GM12878 (cell line): Measurements from ENCODE around the gene HOXD9. TPM values are rescaled to one million over a fixed set of nuclear protein-coding genes. Genes with fewer than 3 reads are reported as not detected.

Source experiments
- ATAC-seq: fragments of 200-7000 bp; cut with Tn5 transposase; 3 replicates; pipeline ENCODE4 v1.9.1; 2020; ENCODE audit warnings: mild to moderate bottlenecking, moderate library complexity
- BruUV-seq: library from RNA; stranded (reverse); fragments of 400-500 nt; replicated peaks from 2 replicates; lab custom pipeline; 2021; lab: Mats Ljungman, UMichigan
- CTCF ChIA-PET: fragments of 300-600 bp; sonication (Branson Sonifier 250); formaldehyde crosslinking; extraction: SDS; loops from one replicate; lab custom pipeline; 2021; ENCODE audit warnings: inconsistent platforms; lab: Yijun Ruan, JAX
- POLR2A ChIA-PET: fragments of 350-600 bp; formaldehyde crosslinking; extraction: SDS; loops from one replicate; lab custom pipeline; 2021; ENCODE audit warnings: inconsistent platforms; lab: Charles Lee
- RAD21 ChIA-PET: fragments of 300-600 bp; sonication (Branson Sonifier 250); formaldehyde crosslinking; loops from one replicate; lab custom pipeline; 2023; ENCODE audit warnings: antibody characterized with exemption; ENCODE audit not compliant: unreplicated experiment; lab: Charles Lee
- SMC1A ChIA-PET: fragments of 300-600 bp; sonication (Branson Sonifier 250); formaldehyde crosslinking; loops from one replicate; lab custom pipeline; 2023; ENCODE audit not compliant: unreplicated experiment, uncharacterized antibody; lab: Charles Lee
- DNase-seq: peaks from one replicate; pipeline ENCODE4 v3.0.0-alpha.2; 2011; ENCODE audit warnings: low read depth, low spot score
- FAIRE-seq: peaks from 3 replicates; lab custom pipeline; 2011; peaks lifted over from hg19 to GRCh38; lab: Jason Lieb, UNC
- H2AFZ ChIP-seq: 2 replicates; pipeline ENCODE4 v1.6.0; 2011; ENCODE audit warnings: low read depth, low read length, control low read depth; ENCODE audit not compliant: control insufficient read depth
- H3K27ac ChIP-seq: 2 replicates; pipeline ENCODE4 v1.5.1; 2011; ENCODE audit warnings: control low read depth; ENCODE audit not compliant: control insufficient read depth, insufficient read depth
- H3K27me3 ChIP-seq, 2 experiments: replicated peaks in 1 of 2; 2 replicates each; pipeline versions ENCODE4 v1.6.0 to v1.6.1; 2011; ENCODE audit warnings: low read length in 1 of 2; ENCODE audit not compliant: control insufficient read depth in 2 of 2, insufficient read depth in 2 of 2
- H3K36me3 ChIP-seq, 2 experiments: 2 replicates each; pipeline ENCODE4 v1.5.1; 2011; ENCODE audit warnings: low read length in 1 of 2; ENCODE audit not compliant: control insufficient read depth in 2 of 2, insufficient read depth in 2 of 2
- H3K4me1 ChIP-seq: 2 replicates; pipeline ENCODE4 v1.6.1; 2011; ENCODE audit warnings: mild to moderate bottlenecking, low read length, moderate library complexity, mixed read lengths; ENCODE audit not compliant: control insufficient read depth, insufficient read depth
- H3K4me2 ChIP-seq: 2 replicates; pipeline ENCODE4 v1.6.0; 2011; ENCODE audit warnings: control low read depth; ENCODE audit not compliant: control insufficient read depth, insufficient read depth
- H3K4me3 ChIP-seq: fragments of 200-600 bp; sonication (generic); 2 replicates; pipeline ENCODE4 v1.5.1; 2016
- H3K79me2 ChIP-seq: 2 replicates; pipeline ENCODE4 v1.6.0; 2011; ENCODE audit warnings: low read length; ENCODE audit not compliant: control insufficient read depth, insufficient read depth
- H3K9ac ChIP-seq: 2 replicates; pipeline ENCODE4 v1.8.0; 2011; ENCODE audit warnings: low read length, control low read depth, mixed read lengths; ENCODE audit not compliant: control insufficient read depth, insufficient read depth
- H3K9me3 ChIP-seq: replicated peaks from 3 replicates; pipeline ENCODE4 v1.5.1; 2011; ENCODE audit warnings: mild to moderate bottlenecking, low read length; ENCODE audit not compliant: control insufficient read depth, insufficient read depth
- H4K20me1 ChIP-seq: 2 replicates; pipeline ENCODE4 v1.6.0; 2011; ENCODE audit not compliant: control insufficient read depth, insufficient read depth
- E2F4 ChIP-seq: IDR thresholded peaks from 2 replicates; pipeline ENCODE4 v1.6.1; 2012; ENCODE audit warnings: low read depth, low read length, improper control_type of control experiment
- ELK1 ChIP-seq: IDR thresholded peaks from 2 replicates; pipeline ENCODE4 v1.6.1; 2012; ENCODE audit warnings: low read depth, low read length, improper control_type of control experiment
- FOS ChIP-seq: IDR thresholded peaks from 3 replicates; pipeline ENCODE4 v1.6.1; 2011; ENCODE audit warnings: borderline replicate concordance; ENCODE audit not compliant: insufficient read length; ENCODE audit errors: extremely low read depth
- FOXM1 ChIP-seq: IDR thresholded peaks from 2 replicates; pipeline ENCODE4 v1.6.1; 2012; ENCODE audit warnings: low read depth, mild to moderate bottlenecking, inconsistent platforms, low read length, moderate library complexity
- IKZF1 ChIP-seq: fragments of 450-650 bp; conservative IDR thresholded peaks from 2 replicates; pipeline ENCODE4 v1.6.1; 2017; ENCODE audit warnings: antibody characterized with exemption, mild to moderate bottlenecking
- MLLT1 ChIP-seq: fragments of 450-650 bp; IDR thresholded peaks from 2 replicates; pipeline ENCODE4 v1.6.1; 2016; ENCODE audit warnings: mild to moderate bottlenecking
- NBN ChIP-seq: fragments of 450-650 bp; IDR thresholded peaks from 2 replicates; pipeline ENCODE4 v1.6.1; 2016
- SIN3A ChIP-seq: IDR thresholded peaks from 2 replicates; pipeline ENCODE4 v1.6.1; 2012; ENCODE audit warnings: low read depth, low read length, improper control_type of control experiment
- SMC3 ChIP-seq: IDR thresholded peaks from 2 replicates; pipeline ENCODE4 v1.6.1; 2011; ENCODE audit warnings: low read length, improper control_type of control experiment, borderline replicate concordance
- STAT3 ChIP-seq: IDR thresholded peaks from 2 replicates; pipeline ENCODE4 v1.6.1; 2011; ENCODE audit warnings: low read depth, low read length, improper control_type of control experiment
- SUPT20H ChIP-seq: IDR thresholded peaks from 2 replicates; pipeline ENCODE4 v1.6.1; 2011; ENCODE audit warnings: low read depth, mild to moderate bottlenecking, low read length, moderate library complexity, borderline replicate concordance; ENCODE audit not compliant: control insufficient read depth
- TARDBP ChIP-seq: IDR thresholded peaks from 2 replicates; pipeline ENCODE4 v1.6.1; 2016; ENCODE audit warnings: borderline replicate concordance
- USF1 ChIP-seq: IDR thresholded peaks from 2 replicates; pipeline ENCODE4 v1.6.1; 2011; ENCODE audit warnings: borderline replicate concordance, low read depth, mild to moderate bottlenecking, moderate library complexity, mixed read lengths, low read length; ENCODE audit not compliant: insufficient read depth; ENCODE audit errors: extremely low read length
- ZBTB4 ChIP-seq: fragments of 450-650 bp; formaldehyde crosslinking; IDR thresholded peaks from 2 replicates; pipeline ENCODE4 v1.4.0; 2022; ENCODE audit warnings: mild to moderate bottlenecking, moderate library complexity
- WGBS: methylation state at CpG from one replicate; pipeline ENCODE4 v1.1.6; 2016; ENCODE audit warnings: low lambda C conversion rate; ENCODE audit not compliant: insufficient replicate concordance, insufficient coverage; ENCODE audit errors: missing lambda C conversion rate; 5-methylcytosine and 5-hydroxymethylcytosine counted together
- in situ Hi-C: fragments of 300-500 bp; cut with MboI; formaldehyde crosslinking; loops from 9 replicates; pipeline ENCODE4 v1.14.3; 2018; ENCODE audit warnings: mixed read lengths
- intact Hi-C: fragments of 100-400 bp; cut with micrococcal nuclease; formaldehyde crosslinking; loops from one replicate; pipeline ENCODE4 v1.14.2; 2022; ENCODE audit not compliant: unreplicated experiment
- polyA plus RNA-seq, 11 experiments: library from polyadenylated mRNA; depleted of rRNA in 4 of 11; unstranded in 6 of 11; stranded (reverse) in 5 of 11; fragments of >200 nt; fragmentation: Nextera tagmentation in 4 of 11; fragmentation: Illumina TruSeq in 1 of 11; extraction: Ambion mirVana in 4 of 11; extraction: Trizol in 1 of 11; gene quantifications; 1 replicate in 1 of 11; 2 replicates in 10 of 11; pipeline versions ENCODE4 v1.2.1 to v1.2.3, GENCODE V29; 2011 to 2016; ENCODE audit warnings: inconsistent platforms in 2 of 11, missing spikeins in 2 of 11, low read depth in 1 of 11
- total RNA-seq, 4 experiments: library from RNA; depleted of rRNA in 3 of 4; stranded (reverse); fragments of >200 nt in 3 of 4; fragmentation: Illumina TruSeq in 1 of 4; extraction: Trizol in 1 of 4; gene quantifications; 2 replicates each; pipeline versions ENCODE4 v1.2.1 to v1.2.3, GENCODE V29; 2013 to 2021

Gene HOXD9
- total and polyA plus RNA-seq, 10 of the 15 experiments (the other 5 are each of a cell fraction or from before 2014, with no cell fraction given), result not detected

- FAIRE-seq, result no peak
- ATAC-seq, result no peak
- Histone ChIP-seq H4K20me1 (no peaks in the 10 kb centered on the region), H3K27me3 (peaks cover 10 to 32% of the 10 kb centered on the region in 2 experiments), H3K27ac (no peak overlapping the region), H3K4me1 (no peaks in the 10 kb centered on the region), H3K79me2 (no peaks in the 10 kb centered on the region), H2AFZ (no peak overlapping the region), H3K9ac (no peak overlapping the region), H3K4me3 (no peak overlapping the region), H3K4me2 (no peak overlapping the region), H3K36me3 (no peaks in the 10 kb centered on the region), H3K9me3 (no peaks in the 10 kb centered on the region)
- ChIA-PET SMC1A (no interaction called here), RAD21 (no interaction called here), CTCF (interaction anchor here (0.7 to 8.6 kb wide), 3 partner anchors 307 to 507 kb away, joined by 4 to 157 read pairs (median 39); no protein-coding TSS in a partner anchor), POLR2A (no interaction called here)
- 43% methylated on average over 32 of the region's 32 CpGs for WGBS
- DNase-seq, result no peak
- no TSS peak for BruUV-seq
- intact Hi-C loops, result no loop called here
- TF ChIP-seq FOXM1 (no peak), SUPT20H (no peak), ZBTB4 (CRISPR knock-in tag) (no peak), ELK1 (no peak), USF1 (no peak), MLLT1 (no peak), TARDBP (no peak), NBN (no peak), SIN3A (no peak), STAT3 (no peak), IKZF1 (no peak), SMC3 (no peak), FOS (no peak), E2F4 (no peak)
- in situ Hi-C loops, result loop anchor here (25.0 kb wide), 1 partner anchor 1190 kb away; no protein-coding TSS in a partner anchor
Observed at GRCh38 chr2:176147210-176147799, 24.8 kb downstream of the HOXD9 start.
